NB4 (cell line): Measurements from ENCODE around the gene COPS3.
"Not testable (repeated sequence)": the region's sequence is repeated elsewhere in the genome, so short reads cannot be mapped to it uniquely, and the experiment has no call there.

Source experiments
- DNase-seq: peaks from one replicate; pipeline ENCODE4 v3.0.0; 2010; ENCODE audit warnings: low read depth
- H3K4me3 ChIP-seq: one replicate; pipeline ENCODE4 v1.5.1; 2011; ENCODE audit warnings: mild to moderate bottlenecking, low read depth, low read length, moderate library complexity
- CTCF ChIP-seq: IDR thresholded peaks from one replicate; pipeline ENCODE4 v1.5.1; 2012; ENCODE audit warnings: low read depth, low read length
- MAX ChIP-seq: IDR thresholded peaks from 2 replicates; pipeline ENCODE4 v1.6.1; 2011; ENCODE audit warnings: low read depth, low read length
- MYC ChIP-seq: IDR thresholded peaks from 2 replicates; pipeline ENCODE4 v1.6.1; 2011; ENCODE audit warnings: low read depth, low read length
- POLR2A ChIP-seq: IDR thresholded peaks from 2 replicates; pipeline ENCODE4 v1.6.1; 2011; ENCODE audit warnings: mild to moderate bottlenecking; ENCODE audit not compliant: insufficient read length; ENCODE audit errors: extremely low read depth

Gene COPS3

GRCh38 chr17:17258998-17259397 lies 22.0 kb downstream of the COPS3 start:
- TF ChIP-seq CTCF (no peak), MYC (no peak), MAX (no peak), POLR2A (no peak)
- no peak for DNase-seq

GRCh38 chr17:17258011-17258410 lies 23.0 kb downstream of the COPS3 start:
- no peak for TF ChIP-seq POLR2A
- no peak for TF ChIP-seq MAX
- TF ChIP-seq MYC: no peak
- no peak for TF ChIP-seq CTCF

More at GRCh38 chr17:17258998-17259397, 22.0 kb downstream of the COPS3 start:
- no peak overlapping the region for H3K4me3 ChIP-seq

GRCh38 chr17:17256316-17256715 lies 24.7 kb downstream of the COPS3 start:
- TF ChIP-seq MYC: no peak
- TF ChIP-seq POLR2A: no peak
- no peak for TF ChIP-seq CTCF
- no peak for TF ChIP-seq MAX
- no peak overlapping the region for H3K4me3 ChIP-seq
- DNase-seq: no peak

More at GRCh38 chr17:17258011-17258410, 23.0 kb downstream of the COPS3 start:
- H3K4me3 ChIP-seq: no peak overlapping the region
- no peak for DNase-seq

GRCh38 chr17:17255689-17256088 lies 25.4 kb downstream of the COPS3 start:
- H3K4me3 ChIP-seq, DNase-seq: not testable (repeated sequence)

- H3K4me3 ChIP-seq: no peak overlapping the region
- TF ChIP-seq MYC: no peak
- no peak for TF ChIP-seq CTCF
- no peak for TF ChIP-seq POLR2A
- no peak for TF ChIP-seq MAX
- no peak for DNase-seq
These were observed 27.0 kb downstream of the COPS3 start for GRCh38 chr17:17254036-17254435.

GRCh38 chr17:17253406-17253805 lies 27.6 kb downstream of the COPS3 start:
- TF ChIP-seq CTCF: no peak
- no peak for TF ChIP-seq MYC
- no peak for TF ChIP-seq MAX
- TF ChIP-seq POLR2A: no peak
- no peak overlapping the region for H3K4me3 ChIP-seq
- DNase-seq: no peak
